Small intestine (tissue), 7 donors: ENCODE data around the gene RPS2. TPM values are rescaled to one million over a fixed set of nuclear protein-coding genes. Genes with fewer than 3 reads are reported as not detected.

ENCODE experiments used
- DNase-seq, 2 donors: peaks; one replicate each; pipeline versions ENCODE4 v3.0.0 to v3.0.0-alpha.2; 2013
- FAIRE-seq: peaks from 2 replicates; lab custom pipeline; 2012; peaks lifted over from hg19 to GRCh38; lab: Jason Lieb, UNC
- H3K27ac ChIP-seq, 3 donors: one replicate each; pipeline ENCODE4 v1.5.1; 2013; ENCODE audit warnings: low read length in 2 of 3, mild to moderate bottlenecking in 2 of 3, control low read depth in 1 of 3, inconsistent platforms in 1 of 3, low read depth in 1 of 3, moderate library complexity in 1 of 3
- H3K27me3 ChIP-seq, 3 donors: one replicate each; pipeline ENCODE4 v1.6.1; 2013; ENCODE audit warnings: low read length in 3 of 3, inconsistent platforms in 1 of 3; ENCODE audit not compliant: control insufficient read depth in 3 of 3, insufficient read depth in 3 of 3
- H3K36me3 ChIP-seq, 3 donors: one replicate each; pipeline ENCODE4 v1.6.1; 2013; ENCODE audit warnings: low read length in 3 of 3, inconsistent platforms in 1 of 3, low read depth in 1 of 3, mild to moderate bottlenecking in 1 of 3, moderate library complexity in 1 of 3; ENCODE audit not compliant: control insufficient read depth in 3 of 3, insufficient read depth in 2 of 3
- H3K4me1 ChIP-seq, 3 donors: one replicate each; pipeline ENCODE4 v1.6.1; 2013; ENCODE audit warnings: low read length in 2 of 3, inconsistent platforms in 1 of 3, low read depth in 1 of 3, mild to moderate bottlenecking in 1 of 3, moderate library complexity in 1 of 3; ENCODE audit not compliant: control insufficient read depth in 3 of 3, insufficient read depth in 2 of 3
- H3K4me3 ChIP-seq, 3 donors: one replicate each; pipeline ENCODE4 v1.5.1; 2013; ENCODE audit warnings: low read length in 3 of 3, control low read depth in 1 of 3, inconsistent platforms in 1 of 3, low read depth in 1 of 3, mild to moderate bottlenecking in 1 of 3, moderate library complexity in 1 of 3
- H3K9me3 ChIP-seq, 2 donors: one replicate each; pipeline ENCODE4 v1.6.1; 2013; ENCODE audit warnings: low read depth in 1 of 2, low read length in 1 of 2; ENCODE audit not compliant: control insufficient read depth in 2 of 2, insufficient read depth in 1 of 2
- WGBS, 3 donors: extraction: QIAGEN DNeasy Blood & Tissue Kit; methylation state at CpG; one replicate each; pipeline ENCODE4 v1.1.7; 2013; 5-methylcytosine and 5-hydroxymethylcytosine counted together
- polyA plus RNA-seq, 4 donors: library from polyadenylated mRNA; stranded (reverse) in 3 of 4; unstranded in 1 of 4; fragments of 200-250 nt in 3 of 4; fragments of 120-200 nt in 1 of 4; gene quantifications; one replicate each; pipeline versions ENCODE4 v1.2.1 to v1.2.3, GENCODE V29; 2013
- donor health status: healthy with polysubstance abuse.
- donor health status: control.
- donor health status: control.
- donor health status: Bipolar disorder and iron deficiency.
- donor health status: healthy.

The RPS2 gene
- polyA plus RNA-seq, 4 donors = 1,075 to 4,112 (median 2,558) TPM

DNA sequence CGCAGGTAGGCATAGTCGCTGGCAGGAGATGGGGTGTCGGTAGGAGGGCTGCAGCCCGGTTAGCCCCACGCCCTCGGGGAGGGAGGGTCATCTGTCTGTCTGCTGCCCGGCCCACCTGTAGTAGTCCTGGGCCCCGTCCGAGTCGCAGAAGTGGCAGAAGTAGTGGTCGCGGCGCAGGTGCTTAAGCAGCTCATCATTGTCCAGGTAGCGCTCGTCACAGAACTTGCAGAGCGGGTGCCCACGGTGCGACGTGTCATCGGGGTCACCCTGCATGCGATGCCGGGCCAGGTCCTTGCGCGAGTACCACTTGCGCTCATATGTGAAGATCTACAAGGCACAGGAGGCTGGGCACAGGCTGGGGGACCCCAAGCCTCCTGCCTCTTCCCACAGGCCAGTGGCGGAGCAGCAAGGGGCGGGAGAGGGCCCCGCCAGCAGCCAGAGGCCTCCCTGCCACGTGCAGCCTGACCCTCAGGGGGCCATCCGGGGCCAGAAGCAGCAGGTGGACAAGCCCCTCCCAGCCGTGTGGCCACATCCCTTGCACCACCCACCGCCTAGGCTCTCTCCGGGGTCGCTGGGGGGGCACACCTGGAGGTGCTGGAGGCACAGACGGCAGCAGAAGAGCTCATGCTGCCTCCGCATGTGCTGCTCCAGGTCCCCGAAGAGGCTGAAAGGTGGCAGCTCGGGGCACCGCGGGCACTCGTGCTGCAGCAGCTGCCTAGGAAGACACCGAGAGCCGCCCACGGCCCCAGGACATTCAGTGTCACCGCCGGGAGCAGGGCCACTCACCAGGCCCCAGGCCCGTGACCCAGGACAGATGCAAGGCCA, 38.0 kb upstream of the RPS2 start:
- no peaks in the 10 kb centered on the region for H3K9me3 ChIP-seq
- no peak overlapping the region for H3K27ac ChIP-seq
- DNase-seq = no peak
- H3K4me3 ChIP-seq = no peak overlapping the region
- peaks cover 10 to 95% (median 28%) of the 10 kb centered on the region in 3 donors for H3K36me3 ChIP-seq
- peaks cover 0 to 20% (median 8%) of the 10 kb centered on the region in 3 donors for H3K4me1 ChIP-seq
- no peak for FAIRE-seq
- 93 to 95% (median 93%) methylated on average over 47 of the region's 47 CpGs for WGBS, 3 donors
- H3K27me3 ChIP-seq = no peaks in the 10 kb centered on the region

DNA sequence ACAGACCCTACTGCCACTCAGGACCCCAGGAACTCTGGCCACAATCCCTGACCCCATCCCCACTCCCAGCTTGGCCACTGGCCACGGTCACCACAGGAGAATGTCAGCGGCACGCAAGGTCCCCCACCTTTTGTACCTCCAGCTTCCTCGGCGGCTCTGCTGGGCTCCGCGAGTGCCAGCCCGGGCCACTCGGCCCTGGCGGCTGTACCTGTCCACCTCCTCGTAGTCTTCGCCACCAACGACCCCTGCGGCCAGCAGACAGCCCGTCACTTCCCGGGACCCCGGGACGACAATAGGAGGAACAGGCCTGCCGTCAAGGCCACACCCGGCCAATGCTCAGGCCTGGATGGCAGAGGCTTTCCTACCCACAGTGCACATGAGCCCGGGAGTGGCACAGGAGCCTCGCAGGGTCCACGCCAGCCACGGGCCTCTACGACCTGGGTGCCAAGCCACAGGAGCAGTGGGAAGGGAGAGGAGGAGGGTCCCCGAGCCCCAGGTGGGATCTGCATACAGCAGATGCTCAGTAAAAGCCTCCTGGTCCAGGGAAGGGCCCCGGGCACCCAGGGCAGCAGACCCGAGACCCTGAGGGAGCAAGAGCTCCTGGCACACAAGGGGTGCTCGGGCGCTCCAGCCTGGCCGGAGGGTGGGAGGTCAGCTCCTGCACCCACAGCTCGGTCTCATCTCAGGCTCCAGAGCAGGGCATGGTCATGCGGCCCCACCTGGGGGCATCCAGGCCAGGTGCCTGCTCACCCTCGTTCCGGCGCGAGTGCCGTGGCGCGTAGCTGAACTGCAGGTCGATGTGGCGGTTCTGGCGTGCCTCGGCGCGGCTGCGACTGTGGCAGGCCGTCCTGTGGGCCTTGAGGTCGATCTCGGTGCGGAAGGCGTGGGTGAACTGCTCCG, 37.1 kb upstream of the RPS2 start:
- 96 to 97% (median 96%) methylated on average over 51 to 53 of the region's 53 CpGs for WGBS, 3 donors
- peaks cover 10 to 91% (median 28%) of the 10 kb centered on the region in 3 donors for H3K36me3 ChIP-seq
- DNase-seq (no peak), FAIRE-seq (no peak)
- H3K4me1 ChIP-seq = peaks cover 0 to 11% (median 4%) of the 10 kb centered on the region in 3 donors
- no peak overlapping the region for H3K27ac ChIP-seq
- H3K9me3 ChIP-seq = no peaks in the 10 kb centered on the region
- no peak overlapping the region for H3K4me3 ChIP-seq
- no peaks in the 10 kb centered on the region for H3K27me3 ChIP-seq

GRCh38 chr16:2001035-2001434, 36.4 kb upstream of the RPS2 start:
- no peak overlapping the region for H3K27ac ChIP-seq
- 95 to 97% (median 96%) methylated on average over 19 of the region's 19 CpGs for WGBS, 3 donors
- no peaks in the 10 kb centered on the region for H3K27me3 ChIP-seq
- no peak overlapping the region for H3K4me3 ChIP-seq
- no peaks in the 10 kb centered on the region for H3K9me3 ChIP-seq
- no peak for FAIRE-seq
- peaks cover 0 to 10% (median 4%) of the 10 kb centered on the region in 3 donors for H3K4me1 ChIP-seq
- peaks cover 10 to 89% (median 28%) of the 10 kb centered on the region in 3 donors for H3K36me3 ChIP-seq
- no peak for DNase-seq

GRCh38 chr16:1999866-2000514, 35.4 kb upstream of the RPS2 start:
- FAIRE-seq (no peak), DNase-seq (no peak)
- no peak overlapping the region for H3K4me3 ChIP-seq
- H3K27me3 ChIP-seq = no peaks in the 10 kb centered on the region
- no peak overlapping the region for H3K27ac ChIP-seq
- H3K9me3 ChIP-seq = no peaks in the 10 kb centered on the region
- H3K36me3 ChIP-seq = peaks cover 13 to 85% (median 28%) of the 10 kb centered on the region in 3 donors
- H3K4me1 ChIP-seq = peaks cover 0 to 10% (median 4%) of the 10 kb centered on the region in 3 donors
- WGBS, 3 donors = 85 to 91% (median 89%) methylated on average over 25 to 28 of the region's 28 CpGs

GRCh38 chr16:1998852-1999801, 34.5 kb upstream of the RPS2 start:
- no peak overlapping the region for H3K27ac ChIP-seq
- FAIRE-seq = no peak
- peaks cover 13 to 78% (median 28%) of the 10 kb centered on the region in 3 donors for H3K36me3 ChIP-seq
- H3K9me3 ChIP-seq = no peaks in the 10 kb centered on the region
- 94 to 95% (median 95%) methylated on average over 32 to 39 of the region's 39 CpGs for WGBS, 3 donors
- DNase-seq = no peak
- peaks cover 0 to 6% (median 1%) of the 10 kb centered on the region in 3 donors for H3K4me1 ChIP-seq
- H3K27me3 ChIP-seq = no peaks in the 10 kb centered on the region
- H3K4me3 ChIP-seq = no peak overlapping the region

GRCh38 chr16:1998360-1998835, 33.8 kb upstream of the RPS2 start:
- peaks cover 13 to 76% (median 28%) of the 10 kb centered on the region in 3 donors for H3K36me3 ChIP-seq
- H3K27ac ChIP-seq = peak overlapping the region in 1 of 3 donors; percentile 37
- no peak overlapping the region for H3K4me3 ChIP-seq
- FAIRE-seq = no peak
- no peaks in the 10 kb centered on the region for H3K27me3 ChIP-seq
- H3K9me3 ChIP-seq = no peaks in the 10 kb centered on the region
- no peaks in the 10 kb centered on the region for H3K4me1 ChIP-seq
- 91 to 95% (median 94%) methylated on average over 26 to 27 of the region's 27 CpGs for WGBS, 3 donors
- DNase-seq = no peak

DNA sequence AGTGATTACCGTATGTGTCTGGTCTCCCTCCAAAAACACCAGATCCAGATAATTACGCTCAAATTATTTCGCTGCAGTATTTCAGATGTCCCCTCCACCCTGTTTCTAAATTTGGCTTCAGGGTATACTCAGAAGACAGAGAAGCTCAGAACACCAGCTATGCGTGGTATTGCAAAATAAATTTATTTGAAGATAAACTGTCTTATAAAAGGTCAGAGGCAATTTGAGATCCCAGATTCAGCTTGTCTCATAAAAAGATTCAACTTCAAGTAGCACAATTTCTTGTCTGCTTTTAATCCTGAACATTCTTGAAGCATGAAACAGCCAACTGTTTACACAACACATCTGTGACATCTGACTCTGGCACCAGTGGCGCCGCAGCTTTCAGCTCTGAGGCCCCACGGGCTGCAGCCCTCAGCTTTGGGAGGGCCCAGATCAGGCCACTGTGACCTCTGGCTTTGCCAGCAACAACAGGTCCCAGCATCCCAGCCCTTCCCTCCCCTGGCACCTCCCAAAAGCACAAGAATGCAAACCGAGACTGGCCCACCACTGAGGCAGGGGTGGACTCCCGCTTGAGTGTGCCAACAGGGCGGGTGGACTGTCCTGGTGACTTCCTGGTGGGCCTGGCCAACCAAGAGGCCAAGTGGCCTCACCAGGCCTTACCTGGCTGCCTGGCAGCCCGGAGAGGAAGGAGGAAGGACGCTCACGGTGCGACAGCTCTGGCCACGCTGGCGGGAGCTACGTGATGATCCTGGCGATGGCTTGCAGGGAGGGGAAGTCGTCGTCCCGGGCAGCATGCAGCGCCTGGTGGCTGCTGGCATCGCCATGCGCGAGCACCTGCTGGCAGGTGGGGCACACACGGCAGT, 33.1 kb upstream of the RPS2 start:
- Histone ChIP-seq H3K9me3 (peaks cover 0 to 3% of the 10 kb centered on the region in 2 donors), H3K4me3 (no peak overlapping the region), H3K36me3 (peaks cover 13 to 70% (median 28%) of the 10 kb centered on the region in 3 donors), H3K4me1 (no peaks in the 10 kb centered on the region), H3K27me3 (no peaks in the 10 kb centered on the region), H3K27ac (peak overlapping the region in 1 of 3 donors; percentile 37)
- DNase-seq (no peak), FAIRE-seq (no peak)
- WGBS, 3 donors = 79 to 89% (median 80%) methylated on average over 24 to 26 of the region's 26 CpGs
